NT2/D1 (cell line): ENCODE results near the gene CSKMT.
"Not testable (repeated sequence)": the region's sequence is repeated elsewhere in the genome, so short reads cannot be mapped to it uniquely, and the experiment has no call there.

Experiments used
- DNase-seq: peaks from one replicate; pipeline ENCODE4 v3.0.0-alpha.2; 2011; ENCODE audit warnings: low read depth, low spot score
- H3K27me3 ChIP-seq: 2 replicates; pipeline ENCODE4 v1.6.0; 2011; ENCODE audit warnings: mild to moderate bottlenecking; ENCODE audit not compliant: insufficient read length, insufficient read depth
- H3K36me3 ChIP-seq: 2 replicates; pipeline ENCODE4 v1.6.1; 2011; ENCODE audit warnings: mild to moderate bottlenecking, low read length, mixed read lengths; ENCODE audit not compliant: insufficient read depth, insufficient read length
- H3K4me1 ChIP-seq: 2 replicates; pipeline ENCODE4 v1.5.1; 2011; ENCODE audit not compliant: insufficient read depth, insufficient read length
- H3K4me3 ChIP-seq: 2 replicates; pipeline ENCODE4 v1.5.1; 2011; ENCODE audit warnings: low read depth; ENCODE audit not compliant: insufficient read length
- H3K9ac ChIP-seq: 2 replicates; pipeline ENCODE4 v1.6.0; 2011; ENCODE audit warnings: low read depth; ENCODE audit not compliant: insufficient read length
- H3K9me3 ChIP-seq: 2 replicates; pipeline ENCODE4 v1.5.1; 2011; ENCODE audit warnings: mild to moderate bottlenecking, low read length; ENCODE audit not compliant: insufficient read depth
- SUZ12 ChIP-seq: IDR thresholded peaks from 2 replicates; pipeline ENCODE4 v1.6.1; 2011; ENCODE audit not compliant: insufficient read length, insufficient read depth; ENCODE audit errors: extremely low read depth
- YY1 ChIP-seq: IDR thresholded peaks from 2 replicates; pipeline ENCODE4 v1.6.1; 2011; ENCODE audit not compliant: insufficient read length, insufficient read depth
- ZNF274 ChIP-seq: IDR thresholded peaks from 2 replicates; pipeline ENCODE4 v1.6.1; 2011; ENCODE audit warnings: mild to moderate bottlenecking, low read depth, low read length

The CSKMT gene

DNA sequence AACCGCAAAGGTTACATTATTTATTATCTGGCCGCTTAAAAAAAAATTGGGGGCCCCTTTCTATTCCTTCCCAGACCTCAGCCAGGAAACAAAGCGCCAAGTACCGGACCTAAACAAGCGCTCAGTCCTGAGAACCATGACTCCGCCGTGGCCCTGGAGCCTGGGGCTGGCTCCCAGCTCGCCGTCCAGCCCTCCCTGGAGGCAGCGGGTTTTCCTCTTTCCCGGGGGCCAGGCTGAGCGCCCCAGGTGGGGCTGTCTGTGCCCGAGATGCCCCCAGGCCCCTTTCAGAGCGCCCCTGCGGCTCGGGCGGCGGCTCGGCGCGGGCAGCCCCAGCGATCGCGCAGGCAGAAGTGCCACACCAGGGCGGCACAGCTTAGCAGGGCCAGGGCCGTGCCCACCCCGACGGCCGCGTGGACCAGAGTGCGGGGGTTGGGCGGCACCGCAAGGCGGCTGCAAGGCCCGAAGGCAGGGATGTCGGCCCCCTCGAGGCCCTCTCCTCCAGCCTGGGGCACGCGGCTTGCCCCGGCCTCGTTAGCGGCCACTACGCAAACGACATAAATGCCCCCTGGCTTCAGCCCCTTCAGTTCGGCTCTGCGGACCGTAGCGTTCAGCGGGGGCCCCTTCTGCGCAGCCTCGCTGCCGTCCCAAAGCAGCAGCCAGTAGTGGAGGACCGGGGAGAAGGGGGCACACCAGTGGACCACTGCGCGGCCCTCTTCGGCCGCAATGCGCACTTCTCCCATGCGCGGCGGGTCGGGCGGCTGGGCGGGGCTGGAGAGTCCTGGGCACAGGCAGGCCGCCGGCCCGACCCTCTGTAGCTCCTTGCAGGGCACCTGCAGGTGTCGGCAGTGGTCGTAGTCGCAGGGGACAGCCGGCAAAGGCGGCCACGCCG is 22.6 kb downstream of the CSKMT start:
- H3K4me3 ChIP-seq = no peak overlapping the region
- H3K4me1 ChIP-seq = peaks cover 5% of the 10 kb centered on the region
- TF ChIP-seq YY1 = no peak
- TF ChIP-seq SUZ12 = no peak
- TF ChIP-seq ZNF274 = no peak
- no peaks in the 10 kb centered on the region for H3K27me3 ChIP-seq
- peak overlapping the region; percentile 36 for H3K9ac ChIP-seq
- no peaks in the 10 kb centered on the region for H3K9me3 ChIP-seq
- H3K36me3 ChIP-seq = peaks cover 42% of the 10 kb centered on the region
- no peak for DNase-seq

DNA sequence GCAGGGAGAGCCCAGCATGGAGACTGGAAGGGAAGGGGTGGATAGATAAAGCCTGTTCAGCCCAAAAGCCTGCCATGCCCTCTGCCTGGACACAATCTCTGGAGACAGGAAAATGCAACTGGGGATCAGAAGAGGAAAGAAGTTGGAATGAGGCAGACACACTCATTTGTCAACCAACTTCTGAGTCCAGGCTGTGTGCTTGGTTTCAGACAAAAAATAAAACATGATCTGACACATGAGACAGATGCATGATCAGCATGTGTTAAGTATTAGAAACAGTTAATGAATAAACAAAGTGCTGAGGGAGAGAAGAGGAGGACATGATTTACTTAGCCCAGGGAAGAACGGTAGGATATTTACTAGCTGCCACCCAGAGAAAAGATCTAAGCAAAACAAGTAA is 23.4 kb downstream of the CSKMT start:
- no peak for DNase-seq
- H3K9ac ChIP-seq = no peak overlapping the region
- no peaks in the 10 kb centered on the region for H3K27me3 ChIP-seq
- peaks cover 49% of the 10 kb centered on the region for H3K36me3 ChIP-seq
- H3K4me1 ChIP-seq = peaks cover 5% of the 10 kb centered on the region
- TF ChIP-seq SUZ12 = no peak
- no peak for TF ChIP-seq YY1
- TF ChIP-seq ZNF274 = no peak
- no peak overlapping the region for H3K4me3 ChIP-seq
- no peaks in the 10 kb centered on the region for H3K9me3 ChIP-seq

DNA sequence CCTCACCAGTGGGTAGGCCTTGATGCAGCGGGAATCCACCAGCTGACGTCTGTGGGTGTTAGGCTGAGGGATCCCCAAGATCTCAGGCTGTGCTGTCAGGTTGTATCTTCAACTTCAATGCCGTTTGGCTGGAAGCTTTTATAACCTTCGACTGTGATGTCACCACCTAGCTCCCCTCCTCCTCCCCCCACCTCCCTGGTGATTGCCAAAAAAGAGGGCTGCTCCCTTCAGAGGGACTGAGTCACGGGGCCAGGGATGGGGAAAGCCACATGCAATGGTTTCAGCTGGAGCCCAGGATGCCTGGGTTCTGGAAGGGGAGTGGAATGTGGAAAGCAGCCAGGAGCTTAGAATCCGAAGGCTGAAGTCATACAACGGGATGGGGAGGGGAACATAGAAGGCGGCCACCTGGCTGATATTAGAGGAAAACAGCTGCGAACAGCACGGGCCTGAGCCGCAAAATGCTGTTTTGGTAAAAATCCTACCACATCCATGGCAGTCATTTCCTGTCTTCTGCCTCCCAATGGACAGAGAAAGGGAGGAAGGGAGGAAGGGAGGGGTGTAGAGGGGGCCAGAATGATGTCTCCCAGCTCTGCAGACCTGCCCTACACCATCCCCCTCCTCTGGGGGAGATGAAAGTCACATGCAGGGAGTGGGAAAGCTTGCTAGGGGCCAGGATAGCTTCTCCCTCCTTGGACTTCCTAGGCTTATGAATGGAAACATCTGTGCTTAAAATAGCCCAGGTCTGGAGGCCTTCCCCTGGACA is 24.5 kb downstream of the CSKMT start, which contains the start of gene LRRN4CL:
Gene LRRN4CL (minus strand): TSS at position 110 of the 763 bp plus-strand sequence. CDS start 1,022 bp downstream, outside the sequence.
- H3K4me3 ChIP-seq = no peak within 1 kb of the TSS
- H3K4me1 ChIP-seq = peaks cover 7% of the 10 kb centered on the region
- no peak for DNase-seq
- H3K27me3 ChIP-seq = no peaks in the 10 kb centered on the region
- H3K9me3 ChIP-seq = no peaks in the 10 kb centered on the region
- TF ChIP-seq YY1 (no peak), SUZ12 (no peak), ZNF274 (no peak)
- H3K9ac ChIP-seq = peak within 1 kb of the TSS; percentile 46
- peaks cover 59% of the 10 kb centered on the region for H3K36me3 ChIP-seq

DNA sequence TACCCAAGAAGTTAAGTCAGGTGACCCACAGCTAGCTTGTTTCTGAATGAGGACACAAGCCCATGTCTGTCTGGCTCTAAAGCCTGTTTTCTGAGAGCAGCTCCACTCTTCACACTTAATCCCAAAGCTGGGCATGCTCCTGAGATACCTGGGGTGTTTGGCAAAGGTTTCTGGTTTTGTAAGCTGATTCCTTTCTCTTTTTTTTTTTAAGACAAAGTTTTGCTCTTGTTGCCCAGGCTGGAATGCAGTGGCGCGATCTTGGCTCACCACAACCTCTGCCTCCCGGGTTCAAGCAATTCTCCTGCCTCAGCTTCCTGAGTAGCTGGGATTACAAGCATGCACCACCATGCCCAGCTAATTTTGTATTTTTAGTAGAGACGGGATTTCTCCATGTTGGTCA is 28.5 kb downstream of the CSKMT start:
- not testable (repeated sequence) for H3K9ac ChIP-seq, H3K4me1 ChIP-seq, H3K27me3 ChIP-seq, H3K4me3 ChIP-seq, H3K9me3 ChIP-seq, DNase-seq
- H3K36me3 ChIP-seq = peaks cover 73% of the 10 kb centered on the region

DNA sequence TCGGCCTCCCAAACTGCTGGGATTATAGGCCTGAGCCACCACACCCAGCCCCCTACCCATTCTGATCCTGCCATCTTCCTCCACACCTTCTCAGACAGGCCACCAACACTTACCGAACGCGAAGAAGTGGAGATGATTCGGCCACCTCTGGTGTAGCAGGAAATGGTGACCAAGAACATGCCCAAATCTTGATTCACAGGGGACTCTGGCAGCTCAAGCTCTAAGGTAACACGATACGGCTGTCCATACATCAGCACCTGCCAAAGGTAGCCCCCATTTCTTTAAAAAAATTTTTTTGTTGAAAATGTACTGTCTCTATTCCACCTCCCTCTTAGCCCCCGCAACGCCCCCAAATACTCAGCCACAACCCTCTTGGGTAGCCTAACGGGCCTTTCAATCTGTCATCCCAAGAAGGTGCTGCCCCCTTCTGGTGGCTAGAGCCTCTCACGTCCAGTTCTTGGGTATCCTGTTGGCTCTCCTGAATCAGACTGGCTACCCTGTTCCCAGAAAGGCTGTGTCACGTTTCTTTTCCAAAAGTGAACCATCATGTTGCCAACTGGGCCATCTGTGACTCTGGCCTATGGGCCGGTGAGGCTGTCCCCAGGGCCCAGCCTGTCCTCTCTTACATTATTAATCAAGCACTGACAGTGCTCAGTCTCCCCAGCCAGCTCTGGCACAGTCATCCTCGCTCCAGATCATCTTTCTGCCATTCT is 29.5 kb downstream of the CSKMT start:
- Histone ChIP-seq H3K4me1 (peaks cover 5% of the 10 kb centered on the region), H3K9me3 (no peaks in the 10 kb centered on the region), H3K36me3 (peaks cover 72% of the 10 kb centered on the region), H3K4me3 (no peak overlapping the region), H3K27me3 (no peaks in the 10 kb centered on the region), H3K9ac (no peak overlapping the region)
- peak; percentile 72 for DNase-seq
- no peak for TF ChIP-seq YY1
- TF ChIP-seq SUZ12 = no peak
- TF ChIP-seq ZNF274 = no peak

DNA sequence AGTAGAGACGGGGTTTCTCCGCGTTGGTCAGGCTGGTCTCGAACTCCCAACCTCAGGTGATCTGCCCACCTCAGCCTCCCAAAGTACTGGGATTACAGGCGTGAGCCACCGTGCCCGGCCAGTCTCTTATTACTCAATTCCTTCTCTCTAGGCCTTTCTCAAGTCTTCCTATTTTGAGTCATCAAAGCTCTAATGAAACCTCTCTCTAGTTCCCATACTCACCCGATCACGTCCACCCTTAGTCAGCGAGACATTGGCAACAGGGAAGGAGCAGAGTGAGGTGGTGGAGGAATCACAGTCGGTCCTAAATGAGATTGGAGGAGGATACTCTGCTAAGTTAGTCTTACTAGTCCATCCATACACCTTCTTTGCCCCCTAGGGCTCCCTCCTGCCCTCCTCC is 37.1 kb downstream of the CSKMT start:
- no peak overlapping the region for H3K4me3 ChIP-seq
- H3K9ac ChIP-seq = no peak overlapping the region
- H3K36me3 ChIP-seq = peaks cover 53% of the 10 kb centered on the region
- no peaks in the 10 kb centered on the region for H3K27me3 ChIP-seq
- DNase-seq = no peak
- H3K4me1 ChIP-seq = peaks cover 3% of the 10 kb centered on the region
- TF ChIP-seq SUZ12 (no peak), ZNF274 (no peak), YY1 (no peak)
- H3K9me3 ChIP-seq = no peaks in the 10 kb centered on the region

DNA sequence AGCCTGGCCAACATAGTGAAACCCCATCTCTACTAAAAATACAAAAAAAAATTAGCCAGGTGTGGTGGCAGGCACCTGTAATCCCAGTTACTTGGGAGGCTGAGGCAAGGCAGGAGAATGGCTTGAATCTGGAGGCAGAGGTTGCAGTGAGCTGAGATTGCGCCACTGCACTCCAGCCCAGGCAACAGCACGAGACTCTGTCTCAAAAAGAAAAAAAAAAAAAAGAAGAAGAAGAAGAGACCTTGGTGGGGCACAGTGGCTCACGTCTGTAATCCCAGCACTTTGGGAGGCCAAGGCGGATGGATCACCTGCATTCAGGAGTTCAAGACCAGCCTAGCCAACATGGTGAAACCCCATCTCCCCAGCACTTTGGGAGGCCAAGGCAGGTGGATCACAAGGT is 38.8 kb downstream of the CSKMT start:
- peaks cover 13% of the 10 kb centered on the region for H3K4me1 ChIP-seq
- not testable (repeated sequence) for DNase-seq, H3K9me3 ChIP-seq, H3K27me3 ChIP-seq, H3K9ac ChIP-seq, H3K4me3 ChIP-seq
- H3K36me3 ChIP-seq = peaks cover 48% of the 10 kb centered on the region
